Smooth muscle cell (in vitro differentiated cells): ENCODE data around the gene RNASE11. TPM values are rescaled to one million over a fixed set of nuclear protein-coding genes. Genes with fewer than 3 reads are reported as not detected.
"Not testable (repeated sequence)": the region's sequence is repeated elsewhere in the genome, so short reads cannot be mapped to it uniquely, and the experiment has no call there.

Experiments
- DNase-seq: peaks from one replicate; lab custom pipeline; 2025; ENCODE audit not compliant: unreplicated experiment; lab: John Stamatoyannopoulos, UW
- H2AFZ ChIP-seq: fragments of 200-600 bp; sonication (generic); 2 replicates; pipeline ENCODE4 v1.6.0; 2016; ENCODE audit warnings: antibody characterized with exemption, low read depth, mild to moderate bottlenecking
- H3F3A ChIP-seq: fragments of 200-600 bp; sonication (generic); 2 replicates; pipeline ENCODE4 v1.6.0; 2017; ENCODE audit warnings: antibody characterized with exemption, low read depth
- H3K27ac ChIP-seq: fragments of 200-600 bp; sonication (generic); 2 replicates; pipeline ENCODE4 v1.5.1; 2016; ENCODE audit warnings: low read depth, mild to moderate bottlenecking
- H3K27me3 ChIP-seq: fragments of 200-600 bp; sonication (generic); 2 replicates; pipeline ENCODE4 v1.6.1; 2016; ENCODE audit warnings: low read depth, mild to moderate bottlenecking
- H3K36me3 ChIP-seq: fragments of 200-600 bp; sonication (generic); 2 replicates; pipeline ENCODE4 v1.5.1; 2016; ENCODE audit warnings: low read depth
- H3K4me1 ChIP-seq: fragments of 200-600 bp; sonication (generic); 2 replicates; pipeline ENCODE4 v1.5.1; 2016; ENCODE audit warnings: low read depth
- H3K4me2 ChIP-seq: fragments of 200-600 bp; sonication (generic); 2 replicates; pipeline ENCODE4 v1.6.0; 2016; ENCODE audit warnings: mild to moderate bottlenecking
- H3K4me3 ChIP-seq: fragments of 200-600 bp; sonication (generic); 2 replicates; pipeline ENCODE4 v1.5.1; 2016; ENCODE audit warnings: mild to moderate bottlenecking
- H3K79me2 ChIP-seq: fragments of 200-600 bp; sonication (generic); 2 replicates; pipeline ENCODE4 v1.6.0; 2016; ENCODE audit warnings: low read depth, mild to moderate bottlenecking
- H3K9ac ChIP-seq: fragments of 200-600 bp; sonication (generic); 2 replicates; pipeline ENCODE4 v1.6.0; 2016; ENCODE audit warnings: low read depth
- H3K9me3 ChIP-seq: fragments of 200-600 bp; sonication (generic); replicated peaks from 2 replicates; pipeline ENCODE4 v1.5.1; 2016; ENCODE audit warnings: low read depth
- H4K20me1 ChIP-seq: fragments of 200-600 bp; sonication (generic); 2 replicates; pipeline ENCODE4 v1.6.0; 2016; ENCODE audit warnings: low read depth
- CTCF ChIP-seq: fragments of 200-600 bp; sonication (generic); IDR thresholded peaks from 2 replicates; pipeline ENCODE4 v1.5.1; 2017; ENCODE audit warnings: borderline replicate concordance, mild to moderate bottlenecking, antibody characterized with exemption; ENCODE audit not compliant: insufficient read depth, poor library complexity, severe bottlenecking
- whole genome bisulfite sequencing: methylation state at CpG from one replicate; pipeline ENCODE4 v1.1.7; 2016; ENCODE audit warnings: low lambda C conversion rate; 5-methylcytosine and 5-hydroxymethylcytosine counted together
- polyA plus RNA-seq: library from polyadenylated mRNA; unstranded; fragments of >200 nt; fragmentation: Nextera tagmentation; extraction: Ambion mirVana; gene quantifications from 2 replicates; pipeline ENCODE4 v1.2.1, GENCODE V29; 2016
- total RNA-seq: library from RNA; depleted of rRNA; stranded (reverse); fragments of >200 nt; gene quantifications from 2 replicates; pipeline ENCODE4 v1.2.3, GENCODE V29; 2014

Gene RNASE11
- total and polyA plus RNA-seq, 2 experiments from 2014 or later: not detected

- no peak overlapping the region for H3K9ac ChIP-seq
These were observed 14.8 kb upstream of the RNASE11 start for GRCh38 chr14:20602583-20602982.

GRCh38 chr14:20601522-20601921 is 13.7 kb upstream of the RNASE11 start:
- Histone ChIP-seq H3K4me3 (no peak overlapping the region), H3K4me2 (no peak overlapping the region), H3K9me3 (no peaks in the 10 kb centered on the region), H3K27ac (no peak overlapping the region), H3K4me1 (no peaks in the 10 kb centered on the region), H3K79me2 (no peaks in the 10 kb centered on the region), H3K36me3 (no peaks in the 10 kb centered on the region), H3K27me3 (no peaks in the 10 kb centered on the region), H2AFZ (no peak overlapping the region), H4K20me1 (no peaks in the 10 kb centered on the region), H3F3A (no peaks in the 10 kb centered on the region), H3K9ac (no peak overlapping the region)
- WGBS: 89% methylated on average over 12 of the region's 12 CpGs
- no peak for TF ChIP-seq CTCF
- DNase-seq: no peak

More at GRCh38 chr14:20602583-20602982, 14.8 kb upstream of the RNASE11 start:
- H3K27me3 ChIP-seq: no peaks in the 10 kb centered on the region
- no peak overlapping the region for H3K4me3 ChIP-seq
- H3K9me3 ChIP-seq: no peaks in the 10 kb centered on the region
- H3F3A ChIP-seq: no peaks in the 10 kb centered on the region
- H3K4me1 ChIP-seq: no peaks in the 10 kb centered on the region
- no peaks in the 10 kb centered on the region for H3K36me3 ChIP-seq
- no peaks in the 10 kb centered on the region for H3K79me2 ChIP-seq
- no peak overlapping the region for H3K27ac ChIP-seq
- 91% methylated on average over 9 of the region's 9 CpGs for WGBS
- H2AFZ ChIP-seq: no peak overlapping the region
- DNase-seq: no peak
- TF ChIP-seq CTCF: no peak
- no peak overlapping the region for H3K4me2 ChIP-seq
- no peaks in the 10 kb centered on the region for H4K20me1 ChIP-seq

- H3K79me2 ChIP-seq: no peaks in the 10 kb centered on the region
- TF ChIP-seq CTCF: no peak
- no peak overlapping the region for H3K9ac ChIP-seq
- no peaks in the 10 kb centered on the region for H3K9me3 ChIP-seq
- no peaks in the 10 kb centered on the region for H4K20me1 ChIP-seq
- no peaks in the 10 kb centered on the region for H3K36me3 ChIP-seq
- no peak overlapping the region for H3K4me2 ChIP-seq
- H3K27ac ChIP-seq: no peak overlapping the region
- no peak for DNase-seq
- no peaks in the 10 kb centered on the region for H3F3A ChIP-seq
- no peak overlapping the region for H2AFZ ChIP-seq
- WGBS: 83% methylated on average over 1 of the region's 1 CpG
- no peaks in the 10 kb centered on the region for H3K4me1 ChIP-seq
- H3K4me3 ChIP-seq: no peak overlapping the region
- H3K27me3 ChIP-seq: no peaks in the 10 kb centered on the region
These were observed 9.3 kb upstream of the RNASE11 start for GRCh38 chr14:20597108-20597507.

- not testable (repeated sequence) for H3K27ac ChIP-seq, H3K4me1 ChIP-seq, H2AFZ ChIP-seq, H3K9ac ChIP-seq, H3K4me3 ChIP-seq, H3K27me3 ChIP-seq, H3K4me2 ChIP-seq, DNase-seq, H3K36me3 ChIP-seq, H3K79me2 ChIP-seq, H3F3A ChIP-seq, H3K9me3 ChIP-seq, H4K20me1 ChIP-seq
- WGBS: 100% methylated on average over 3 of the region's 3 CpGs
These were observed 7.9 kb upstream of the RNASE11 start for GRCh38 chr14:20595726-20596125.
